ENCODE measurements around the gene CHKA. TPM values are rescaled to one million over a fixed set of nuclear protein-coding genes. Genes with fewer than 3 reads are reported as not detected.

Gene CHKA
- total RNA-seq, 1 experiment from 2014 or later = 63.0 TPM

- Histone ChIP-seq H3K4ac (ENCODE audit: low read depth, low read length) (no peak overlapping the region), H3K9me3 (ENCODE audit: control insufficient read depth, low read depth, low read length) (no peaks in the 10 kb centered on the region), H3K27ac (ENCODE audit: insufficient read length, low read depth, low read length) (no peak overlapping the region), H3K4me1 (ENCODE audit: insufficient read depth, low read length) (no peaks in the 10 kb centered on the region; the same call in 1 of the 2 replicates), H4K91ac (ENCODE audit: insufficient read length, low read depth, low read length) (no peak overlapping the region), H3K23ac (ENCODE audit: insufficient read length, low read depth, low read length) (no peak overlapping the region), H3K56ac (ENCODE audit: insufficient read length, low read depth, low read length) (no peak overlapping the region), H3K23me2 (ENCODE audit: insufficient read length, low read depth, low read length, poor library complexity, severe bottlenecking) (no peaks in the 10 kb centered on the region), H4K20me1 (ENCODE audit: control insufficient read depth, insufficient read depth, insufficient read length) (no peaks in the 10 kb centered on the region), H3K79me1 (ENCODE audit: insufficient read depth, low read depth, low read length, poor library complexity, severe bottlenecking) (no peaks in the 10 kb centered on the region), H2AFZ (ENCODE audit: low read length) (no peak overlapping the region), H2BK12ac (ENCODE audit: insufficient read length, low read depth, low read length) (no peak overlapping the region), H3K18ac (ENCODE audit: insufficient read length, low read depth, low read length) (no peak overlapping the region), H2BK120ac (ENCODE audit: low read depth, low read length, poor library complexity, severe bottlenecking) (no peak overlapping the region), H4K8ac (replicated peaks; ENCODE audit: insufficient read length, low read depth, low read length) (no peak overlapping the region), H2AK5ac (ENCODE audit: insufficient read length, low read length) (no peak overlapping the region), H4K5ac (ENCODE audit: insufficient read length, low read depth, low read length) (no peak overlapping the region), H3T11ph (ENCODE audit: low read length) (no peak overlapping the region), H2BK15ac (ENCODE audit: low read depth, low read length) (no peak overlapping the region), H3K14ac (ENCODE audit: insufficient read depth, low read length) (no peak overlapping the region), H3K27me3 (ENCODE audit: insufficient read depth, low read length) (no peaks in the 10 kb centered on the region), H2BK5ac (ENCODE audit: insufficient read length, low read length) (no peak overlapping the region), H2BK20ac (ENCODE audit: low read depth, low read length, poor library complexity, severe bottlenecking) (no peak overlapping the region), H3K9ac (ENCODE audit: extremely low read depth, insufficient read length, low read length) (no peak overlapping the region), H3K4me2 (ENCODE audit: insufficient read depth, insufficient read length, low read length) (peak overlapping the region; percentile 12), H3K79me2 (ENCODE audit: insufficient read depth, low read length) (no peaks in the 10 kb centered on the region)
- Mint-ChIP-seq H3K4me3 (peak overlapping the region; percentile 49 to 66), H3K4me1 (peaks cover 7 to 9% of the 10 kb centered on the region in 2 experiments), H3K27me3 (ENCODE audit: low read depth) (no peaks in the 10 kb centered on the region), H3K9me3 (no peaks in the 10 kb centered on the region), H3K27ac (peak overlapping the region in 2 of 3 experiments; percentile 72 to 92; a peak in 2 of 7 replicates), H3K36me3 (ENCODE audit: insufficient read depth in 1 of 3, low read depth in 3 of 3) (peaks cover 0 to 10% (median under 1%) of the 10 kb centered on the region in 3 experiments; a peak in 2 of 7 replicates)
- no peak for DNase-seq
- TF ChIP-seq CTCF (conservative IDR thresholded peaks at IDR 0.05) = no peak
- no CpG with 5 or more reads among the region's 10 CpGs for WGBS (ENCODE audit: extremely low coverage, insufficient read length, low lambda C conversion rate)
Observed at GRCh38 chr11:68039526-68040086, 81.6 kb downstream of the CHKA start.

Measured in H9 (cell line).